Lung (tissue), 12 donors: ENCODE measurements around the gene GORASP1. TPM values are rescaled to one million over a fixed set of nuclear protein-coding genes. Genes with fewer than 3 reads are reported as not detected.

Experiments used
- ATAC-seq: fragments of 200-7000 bp; cut with Tn5 transposase; one replicate; pipeline ENCODE4 v1.9.1; 2020; ENCODE audit warnings: moderate number of reproducible peaks; ENCODE audit not compliant: insufficient read depth, low FRiP score
- DNase-seq, 3 donors: peaks; one replicate each; pipeline ENCODE4 v3.0.0-alpha.2; 2013 to 2017
- H3K27ac ChIP-seq, 2 donors: one replicate each; pipeline ENCODE4 v1.5.1; 2013; ENCODE audit warnings: mild to moderate bottlenecking in 2 of 2, moderate library complexity in 2 of 2, control low read depth in 1 of 2, inconsistent platforms in 1 of 2, low read depth in 1 of 2, low read length in 1 of 2
- H3K27me3 ChIP-seq, 3 donors: one replicate each; pipeline ENCODE4 v1.5.1; 2013; ENCODE audit warnings: low read length in 2 of 3; ENCODE audit not compliant: control insufficient read depth in 3 of 3, insufficient read depth in 3 of 3
- H3K36me3 ChIP-seq, 4 donors: one replicate each; pipeline ENCODE4 v1.5.1; 2013; ENCODE audit warnings: low read length in 4 of 4, mild to moderate bottlenecking in 1 of 4, moderate library complexity in 1 of 4; ENCODE audit not compliant: control insufficient read depth in 4 of 4, insufficient read depth in 4 of 4
- H3K4me1 ChIP-seq, 5 donors: one replicate each; pipeline ENCODE4 v1.5.1; 2013; ENCODE audit warnings: low read length in 5 of 5, mild to moderate bottlenecking in 2 of 5, moderate library complexity in 1 of 5; ENCODE audit not compliant: control insufficient read depth in 5 of 5, insufficient read depth in 5 of 5
- H3K4me3 ChIP-seq: one replicate; pipeline ENCODE4 v1.5.1; 2013; ENCODE audit warnings: mild to moderate bottlenecking, control low read depth, moderate library complexity
- H3K9ac ChIP-seq, 2 donors: one replicate each; pipeline ENCODE4 v1.5.1; 2013; ENCODE audit warnings: low read length in 2 of 2, control low read depth in 1 of 2; ENCODE audit not compliant: insufficient read depth in 1 of 2
- H3K9me3 ChIP-seq, 4 donors: one replicate each; pipeline ENCODE4 v1.5.1; 2013; ENCODE audit warnings: low read length in 3 of 4, mild to moderate bottlenecking in 1 of 4, moderate library complexity in 1 of 4; ENCODE audit not compliant: control insufficient read depth in 4 of 4, insufficient read depth in 3 of 4
- CTCF ChIP-seq: IDR thresholded peaks from 2 replicates; pipeline ENCODE4 v1.5.1; 2012; ENCODE audit warnings: mild to moderate bottlenecking; ENCODE audit errors: control extremely low read depth, extremely low read depth
- WGBS, 2 donors: extraction: QIAGEN DNeasy Blood & Tissue Kit; methylation state at CpG; one replicate each; pipeline ENCODE4 v1.1.7; 2013; 5-methylcytosine and 5-hydroxymethylcytosine counted together
- polyA plus RNA-seq, 2 donors: library from polyadenylated mRNA; stranded (reverse); fragments of 200-250 nt; gene quantifications; one replicate each; pipeline ENCODE4 v1.2.1, GENCODE V29; 2013
- total RNA-seq, 2 donors: library from RNA; depleted of rRNA in 1 of 2; stranded (reverse); fragments of >200 nt in 1 of 2; gene quantifications; one replicate each; pipeline ENCODE4 v1.2.1, GENCODE V29; 2014 to 2021
- donor health status: control.
- donor health status: control.
- donor health status: Bipolar disorder and iron deficiency.
- donor health status: healthy.
- donor health status: DM: yes; HTN: yes; CAD: no.

GORASP1 gene
- total and polyA plus RNA-seq, 4 donors, result 28.7 to 71.1 (median 48.5) TPM

GRCh38 chr3:39112535-39112934 is 5.1 kb upstream of the GORASP1 start:
- TF ChIP-seq CTCF, result no peak
- Histone ChIP-seq H3K9ac (no peak overlapping the region), H3K27me3 (no peaks in the 10 kb centered on the region), H3K4me1 (peaks cover 0 to 7% (median 3%) of the 10 kb centered on the region in 5 donors), H3K4me3 (no peak overlapping the region), H3K9me3 (no peaks in the 10 kb centered on the region), H3K36me3 (peaks cover 0 to 4% (median 1%) of the 10 kb centered on the region in 4 donors), H3K27ac (no peak overlapping the region)
- no peak for DNase-seq
- ATAC-seq, result no peak
- WGBS, 2 donors, result 84 to 99% methylated on average over 2 of the region's 2 CpGs

GRCh38 chr3:39112113-39112512 is 4.7 kb upstream of the GORASP1 start:
- Histone ChIP-seq H3K9ac (no peak overlapping the region), H3K4me3 (no peak overlapping the region), H3K9me3 (no peaks in the 10 kb centered on the region), H3K27me3 (no peaks in the 10 kb centered on the region), H3K36me3 (peaks cover 0 to 4% (median 1%) of the 10 kb centered on the region in 4 donors), H3K27ac (no peak overlapping the region), H3K4me1 (peaks cover 0 to 7% (median 3%) of the 10 kb centered on the region in 5 donors)
- WGBS, 2 donors, result 97 to 99% methylated on average over 3 of the region's 3 CpGs
- DNase-seq (no peak), ATAC-seq (no peak)
- no peak for TF ChIP-seq CTCF

GRCh38 chr3:39110041-39110639 is 2.7 kb upstream of the GORASP1 start:
- H3K9ac ChIP-seq, result no peak overlapping the region
- H3K4me3 ChIP-seq, result no peak overlapping the region
- 68 to 94% methylated on average over 2 of the region's 2 CpGs for WGBS, 2 donors
- no peaks in the 10 kb centered on the region for H3K9me3 ChIP-seq
- peaks cover 7 to 18% (median 9%) of the 10 kb centered on the region in 5 donors for H3K4me1 ChIP-seq
- ATAC-seq (no peak), DNase-seq (no peak)
- TF ChIP-seq CTCF, result no peak
- H3K27me3 ChIP-seq, result no peaks in the 10 kb centered on the region
- peaks cover 0 to 4% (median 0%) of the 10 kb centered on the region in 4 donors for H3K36me3 ChIP-seq
- no peak overlapping the region for H3K27ac ChIP-seq

GRCh38 chr3:39109086-39109485 is 1.7 kb upstream of the GORASP1 start:
- Histone ChIP-seq H3K4me3 (no peak overlapping the region), H3K27ac (no peak overlapping the region), H3K4me1 (peaks cover 7 to 18% (median 9%) of the 10 kb centered on the region in 5 donors), H3K36me3 (peaks cover 0 to 4% (median 0%) of the 10 kb centered on the region in 4 donors), H3K27me3 (no peaks in the 10 kb centered on the region), H3K9ac (no peak overlapping the region), H3K9me3 (no peaks in the 10 kb centered on the region)
- no peak for TF ChIP-seq CTCF
- no peak for ATAC-seq
- 91 to 92% methylated on average over 5 of the region's 5 CpGs for WGBS, 2 donors
- DNase-seq, result no peak
